ENCODE data around the gene GNLY.

Gene GNLY

GRCh38 chr2:85735691-85736090 is 41.5 kb downstream of the GNLY start:
- H3K4me3 ChIP-seq (ENCODE audit: low read depth, low read length): no peak overlapping the region
- DNase-seq (ENCODE audit: low read depth): no peak
- TF ChIP-seq, protein P1, sequence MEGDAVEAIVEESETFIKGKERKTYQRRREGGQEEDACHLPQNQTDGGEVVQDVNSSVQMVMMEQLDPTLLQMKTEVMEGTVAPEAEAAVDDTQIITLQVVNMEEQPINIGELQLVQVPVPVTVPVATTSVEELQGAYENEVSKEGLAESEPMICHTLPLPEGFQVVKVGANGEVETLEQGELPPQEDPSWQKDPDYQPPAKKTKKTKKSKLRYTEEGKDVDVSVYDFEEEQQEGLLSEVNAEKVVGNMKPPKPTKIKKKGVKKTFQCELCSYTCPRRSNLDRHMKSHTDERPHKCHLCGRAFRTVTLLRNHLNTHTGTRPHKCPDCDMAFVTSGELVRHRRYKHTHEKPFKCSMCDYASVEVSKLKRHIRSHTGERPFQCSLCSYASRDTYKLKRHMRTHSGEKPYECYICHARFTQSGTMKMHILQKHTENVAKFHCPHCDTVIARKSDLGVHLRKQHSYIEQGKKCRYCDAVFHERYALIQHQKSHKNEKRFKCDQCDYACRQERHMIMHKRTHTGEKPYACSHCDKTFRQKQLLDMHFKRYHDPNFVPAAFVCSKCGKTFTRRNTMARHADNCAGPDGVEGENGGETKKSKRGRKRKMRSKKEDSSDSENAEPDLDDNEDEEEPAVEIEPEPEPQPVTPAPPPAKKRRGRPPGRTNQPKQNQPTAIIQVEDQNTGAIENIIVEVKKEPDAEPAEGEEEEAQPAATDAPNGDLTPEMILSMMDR (IDR thresholded peaks at IDR 0.05; ENCODE audit: control insufficient read depth, extremely low read depth, insufficient read depth): no peak

- TF ChIP-seq, protein P1 (IDR thresholded peaks at IDR 0.05; ENCODE audit: control insufficient read depth, extremely low read depth, insufficient read depth): no peak
- H3K4me3 ChIP-seq (ENCODE audit: low read depth, low read length): no peak overlapping the region
- no peak for DNase-seq (ENCODE audit: low read depth)
Measured at GRCh38 chr2:85736456-85737355, 42.5 kb downstream of the GNLY start.

- H3K4me3 ChIP-seq (ENCODE audit: low read depth, low read length): no peak overlapping the region
- DNase-seq (ENCODE audit: low read depth): no peak
- TF ChIP-seq, protein P1 (IDR thresholded peaks at IDR 0.05; ENCODE audit: control insufficient read depth, extremely low read depth, insufficient read depth): no peak
Measured at GRCh38 chr2:85737481-85737880, 43.3 kb downstream of the GNLY start.

DNA sequence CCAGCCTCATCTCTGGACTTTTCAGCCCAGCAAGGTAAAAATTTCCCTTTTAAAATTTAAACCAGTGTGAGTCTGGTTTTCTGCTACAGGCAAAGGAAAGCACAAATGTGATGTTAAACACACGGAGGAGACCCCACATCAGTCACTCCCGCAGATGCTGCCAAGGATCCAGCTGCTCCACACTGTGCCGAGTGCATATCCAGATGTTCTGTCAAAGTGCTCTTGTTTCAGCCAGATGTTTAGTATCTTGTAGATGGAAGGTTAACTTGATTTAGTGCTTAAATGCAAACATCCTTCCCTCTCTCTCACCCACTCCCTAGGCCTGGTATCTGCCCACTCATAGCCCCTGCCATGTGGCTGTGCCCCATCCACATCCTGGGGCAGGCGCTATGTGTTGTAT is 43.8 kb downstream of the GNLY start:
- H3K4me3 ChIP-seq (ENCODE audit: low read depth, low read length): no peak overlapping the region
- TF ChIP-seq, protein P1 (IDR thresholded peaks at IDR 0.05; ENCODE audit: control insufficient read depth, extremely low read depth, insufficient read depth): no peak
- DNase-seq (ENCODE audit: low read depth): no peak

DNA sequence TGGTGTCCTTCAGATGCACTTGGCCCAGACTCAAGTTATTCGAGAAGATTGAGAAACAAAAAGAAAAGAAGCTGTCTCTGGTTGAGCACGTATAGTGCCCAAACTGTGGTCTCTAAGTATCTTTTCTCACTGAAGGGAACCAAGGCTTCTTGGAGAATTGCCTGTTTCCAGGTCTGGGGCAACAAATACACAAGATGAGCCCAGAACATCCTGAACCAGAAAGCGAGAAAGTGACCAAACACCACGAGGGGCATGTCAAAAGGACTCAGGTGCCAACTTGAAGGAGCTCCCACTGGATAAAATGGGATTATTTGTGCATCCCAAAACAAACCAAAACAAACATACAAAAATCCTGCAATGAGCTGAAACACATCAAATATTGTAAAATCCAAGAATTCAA is 46.0 kb downstream of the GNLY start:
- TF ChIP-seq, protein P1 (IDR thresholded peaks at IDR 0.05; ENCODE audit: control insufficient read depth, extremely low read depth, insufficient read depth): no peak
- DNase-seq (ENCODE audit: low read depth): no peak
- no peak overlapping the region for H3K4me3 ChIP-seq (ENCODE audit: low read depth, low read length)

- TF ChIP-seq, protein P1 (IDR thresholded peaks at IDR 0.05; ENCODE audit: control insufficient read depth, extremely low read depth, insufficient read depth): no peak
- no peak overlapping the region for H3K4me3 ChIP-seq (ENCODE audit: low read depth, low read length)
- DNase-seq (ENCODE audit: low read depth): no peak
Measured at GRCh38 chr2:85741211-85741832, 47.2 kb downstream of the GNLY start.
